Activated CD4-positive, alpha-beta T cell treated with anti-CD3 and anti-CD28 coated beads, Interleukin-2, amount 10 ng/mL, durations not matched to agents 7 days and 5 days (primary cell): ENCODE measurements around the gene ZNF610. TPM values are rescaled to one million over a fixed set of nuclear protein-coding genes. Genes with fewer than 3 reads are reported as not detected.
"Not testable (repeated sequence)": the region's sequence is repeated elsewhere in the genome, so short reads cannot be mapped to it uniquely, and the experiment has no call there.

ENCODE experiments used
- CTCF ChIA-PET: fragments of 350-600 bp; sonication (Branson Sonifier 250); formaldehyde crosslinking; loops from one replicate; lab custom pipeline; 2021; ENCODE audit warnings: antibody characterized with exemption; lab: Charles Lee
- POLR2A ChIA-PET: fragments of 350-600 bp; sonication (Branson Sonifier 250); formaldehyde crosslinking; loops from one replicate; lab custom pipeline; 2021; ENCODE audit warnings: antibody characterized with exemption; lab: Charles Lee
- DNase-seq: peaks from one replicate; pipeline ENCODE4 v3.0.0-alpha.2; 2020
- H3K27ac Mint-ChIP-seq: one replicate; pipeline ENCODE4 v1.8.0; 2021; ENCODE audit warnings: mild to moderate bottlenecking, moderate library complexity, mixed read lengths
- H3K27me3 Mint-ChIP-seq: one replicate; pipeline ENCODE4 v1.8.0; 2021; ENCODE audit warnings: mixed read lengths
- H3K36me3 Mint-ChIP-seq: one replicate; pipeline ENCODE4 v1.8.0; 2021; ENCODE audit warnings: low read depth, mixed read lengths
- H3K4me1 Mint-ChIP-seq: one replicate; pipeline ENCODE4 v1.8.0; 2021; ENCODE audit warnings: mixed read lengths
- H3K4me3 Mint-ChIP-seq: one replicate; pipeline ENCODE4 v1.8.0; 2021; ENCODE audit warnings: mild to moderate bottlenecking, moderate library complexity, mixed read lengths
- H3K9me3 Mint-ChIP-seq: one replicate; pipeline ENCODE4 v1.8.0; 2021; ENCODE audit warnings: mixed read lengths
- total RNA-seq, 2 experiments: library from RNA; stranded (reverse); gene quantifications; one replicate each; pipeline ENCODE4 v1.2.3, GENCODE V29; 2021

Gene ZNF610
- total RNA-seq, 2 experiments from 2014 or later: 2.1 to 2.8 TPM

- DNase-seq, POLR2A ChIA-PET, H3K27me3 Mint-ChIP-seq, CTCF ChIA-PET, H3K27ac Mint-ChIP-seq, H3K4me3 Mint-ChIP-seq: not testable (repeated sequence)
- H3K36me3 Mint-ChIP-seq: peaks cover 30% of the 10 kb centered on the region
- peaks cover 15% of the 10 kb centered on the region for H3K4me1 Mint-ChIP-seq
- peaks cover 36% of the 10 kb centered on the region for H3K9me3 Mint-ChIP-seq
These were observed 3.0 kb downstream of the ZNF610 start for GRCh38 chr19:52339022-52339421.

- peaks cover 30% of the 10 kb centered on the region for H3K9me3 Mint-ChIP-seq
- ChIA-PET POLR2A (no interaction called here), CTCF (no interaction called here)
- H3K4me3 Mint-ChIP-seq: no peak overlapping the region
- no peak overlapping the region for H3K27ac Mint-ChIP-seq
- H3K27me3 Mint-ChIP-seq: no peaks in the 10 kb centered on the region
- peak; percentile 57 for DNase-seq
- no peaks in the 10 kb centered on the region for H3K4me1 Mint-ChIP-seq
- peaks cover 10% of the 10 kb centered on the region for H3K36me3 Mint-ChIP-seq
These were observed 7.5 kb downstream of the ZNF610 start for GRCh38 chr19:52343548-52343947.

GRCh38 chr19:52345162-52345561 is 9.1 kb downstream of the ZNF610 start:
- Mint-ChIP-seq H3K9me3 (peaks cover 26% of the 10 kb centered on the region), H3K36me3 (peaks cover 14% of the 10 kb centered on the region), H3K27me3 (no peaks in the 10 kb centered on the region), H3K27ac (no peak overlapping the region), H3K4me1 (no peaks in the 10 kb centered on the region), H3K4me3 (no peak overlapping the region)
- ChIA-PET POLR2A (no interaction called here), CTCF (interaction anchor here (0.6 to 1.3 kb wide), 2 partner anchors 12 to 371 kb away, joined by 3 read pairs; no protein-coding TSS in a partner anchor)
- DNase-seq: no peak

GRCh38 chr19:52351512-52351911 is 15.5 kb downstream of the ZNF610 start:
- no peak overlapping the region for H3K27ac Mint-ChIP-seq
- CTCF ChIA-PET: no interaction called here
- no peaks in the 10 kb centered on the region for H3K4me1 Mint-ChIP-seq
- H3K9me3 Mint-ChIP-seq: peaks cover 46% of the 10 kb centered on the region
- no peak overlapping the region for H3K4me3 Mint-ChIP-seq
- DNase-seq: no peak
- H3K27me3 Mint-ChIP-seq: no peaks in the 10 kb centered on the region
- peaks cover 41% of the 10 kb centered on the region for H3K36me3 Mint-ChIP-seq
- POLR2A ChIA-PET: no interaction called here

- no peak overlapping the region for H3K4me3 Mint-ChIP-seq
- peaks cover 40% of the 10 kb centered on the region for H3K36me3 Mint-ChIP-seq
- ChIA-PET POLR2A (no interaction called here), CTCF (no interaction called here)
- H3K4me1 Mint-ChIP-seq: peaks cover 13% of the 10 kb centered on the region
- H3K27me3 Mint-ChIP-seq: no peaks in the 10 kb centered on the region
- peaks cover 42% of the 10 kb centered on the region for H3K9me3 Mint-ChIP-seq
- DNase-seq: no peak
- H3K27ac Mint-ChIP-seq: no peak overlapping the region
These were observed 30.4 kb downstream of the ZNF610 start for GRCh38 chr19:52366414-52366824.

GRCh38 chr19:52369559-52370340 is 33.7 kb downstream of the ZNF610 start, which contains the start of gene ZNF880:
ZNF880 (plus strand) TSS chr19:52369923; CDS start chr19:52369966, 43 bp downstream.
- peaks cover 48% of the 10 kb centered on the region for H3K9me3 Mint-ChIP-seq

GRCh38 chr19:52370341-52370710 is 34.3 kb downstream of the ZNF610 start:
- CTCF ChIA-PET: interaction anchor here (1.2 kb wide), 1 partner anchor 10 kb away, joined by 3 read pairs; no protein-coding TSS in a partner anchor
- Mint-ChIP-seq H3K4me1 (peaks cover 13% of the 10 kb centered on the region), H3K4me3 (peak overlapping the region; percentile 86), H3K36me3 (peaks cover 56% of the 10 kb centered on the region), H3K27ac (peak overlapping the region; percentile 98), H3K9me3 (peaks cover 49% of the 10 kb centered on the region), H3K27me3 (no peaks in the 10 kb centered on the region)
- POLR2A ChIA-PET: no interaction called here
- no peak for DNase-seq

More at GRCh38 chr19:52369559-52370340, 33.7 kb downstream of the ZNF610 start, which contains the start of gene ZNF880:
- H3K27ac Mint-ChIP-seq: peak within 1 kb of the TSS; percentile 98
- DNase-seq: peak; percentile 95
- POLR2A ChIA-PET: interaction anchor here (0.9 kb wide), 1 partner anchor 201 kb away, joined by 4 read pairs; no protein-coding TSS in a partner anchor
- H3K36me3 Mint-ChIP-seq: peaks cover 53% of the 10 kb centered on the region
- CTCF ChIA-PET: interaction anchor here (0.6 to 1.2 kb wide), 4 partner anchors 10 to 442 kb away, joined by 3 read pairs; no protein-coding TSS in a partner anchor
- H3K4me1 Mint-ChIP-seq: peaks cover 13% of the 10 kb centered on the region
- H3K4me3 Mint-ChIP-seq: peak within 1 kb of the TSS; percentile 86
- H3K27me3 Mint-ChIP-seq: no peaks in the 10 kb centered on the region

GRCh38 chr19:52391135-52391534 is 55.1 kb downstream of the ZNF610 start:
- Mint-ChIP-seq H3K4me3 (no peak overlapping the region), H3K27me3 (no peaks in the 10 kb centered on the region), H3K9me3 (peaks cover 52% of the 10 kb centered on the region), H3K36me3 (peaks cover 25% of the 10 kb centered on the region), H3K4me1 (no peaks in the 10 kb centered on the region), H3K27ac (no peak overlapping the region)
- ChIA-PET POLR2A (no interaction called here), CTCF (no interaction called here)
- no peak for DNase-seq

GRCh38 chr19:52397310-52398080 is 61.5 kb downstream of the ZNF610 start, which contains the start of gene ZNF528:
ZNF528 (plus strand) TSS chr19:52397849; CDS start chr19:52402014, 4,165 bp downstream.
- ChIA-PET POLR2A (no interaction called here), CTCF (no interaction called here)
- peaks cover 64% of the 10 kb centered on the region for H3K36me3 Mint-ChIP-seq

GRCh38 chr19:52398081-52398441 is 62.0 kb downstream of the ZNF610 start:
- H3K27me3 Mint-ChIP-seq: no peaks in the 10 kb centered on the region
- H3K4me1 Mint-ChIP-seq: peaks cover 20% of the 10 kb centered on the region
- no peak for DNase-seq
- ChIA-PET POLR2A (no interaction called here), CTCF (no interaction called here)
- peak overlapping the region; percentile 97 for H3K27ac Mint-ChIP-seq
- H3K36me3 Mint-ChIP-seq: peaks cover 66% of the 10 kb centered on the region
- peak overlapping the region; percentile 88 for H3K4me3 Mint-ChIP-seq
- peaks cover 59% of the 10 kb centered on the region for H3K9me3 Mint-ChIP-seq

More at GRCh38 chr19:52397310-52398080, 61.5 kb downstream of the ZNF610 start, which contains the start of gene ZNF528:
- peak; percentile 97 for DNase-seq
- peak within 1 kb of the TSS; percentile 97 for H3K27ac Mint-ChIP-seq
- peaks cover 59% of the 10 kb centered on the region for H3K9me3 Mint-ChIP-seq
- peaks cover 20% of the 10 kb centered on the region for H3K4me1 Mint-ChIP-seq
- H3K27me3 Mint-ChIP-seq: no peaks in the 10 kb centered on the region
- peak within 1 kb of the TSS; percentile 88 for H3K4me3 Mint-ChIP-seq

- POLR2A ChIA-PET: no interaction called here
- H3K36me3 Mint-ChIP-seq: peaks cover 78% of the 10 kb centered on the region
- CTCF ChIA-PET: no interaction called here
- no peak for DNase-seq
- H3K9me3 Mint-ChIP-seq: peaks cover 67% of the 10 kb centered on the region
- H3K4me1 Mint-ChIP-seq: no peaks in the 10 kb centered on the region
- H3K4me3 Mint-ChIP-seq: no peak overlapping the region
- no peaks in the 10 kb centered on the region for H3K27me3 Mint-ChIP-seq
- H3K27ac Mint-ChIP-seq: no peak overlapping the region
These were observed 74.2 kb downstream of the ZNF610 start for GRCh38 chr19:52410276-52410675.

- Mint-ChIP-seq H3K27me3 (no peaks in the 10 kb centered on the region), H3K4me3 (no peak overlapping the region), H3K4me1 (no peaks in the 10 kb centered on the region), H3K27ac (no peak overlapping the region), H3K36me3 (peaks cover 29% of the 10 kb centered on the region), H3K9me3 (peaks cover 82% of the 10 kb centered on the region)
- ChIA-PET CTCF (no interaction called here), POLR2A (no interaction called here)
- no peak for DNase-seq
These were observed 79.7 kb downstream of the ZNF610 start for GRCh38 chr19:52415711-52416110.
